Bronchial epithelial cell (primary cell): ENCODE results near the gene UPP2. TPM values are rescaled to one million over a fixed set of nuclear protein-coding genes. Genes with fewer than 3 reads are reported as not detected.
A peak's percentile ranks its signal among the peaks of the same experiment; 100 is the strongest.

Experiments
- DNase-seq: peaks from one replicate; pipeline ENCODE4 v3.0.0-alpha.2; 2010; ENCODE audit warnings: low read depth
- FAIRE-seq: peaks from 2 replicates; lab custom pipeline; 2011; peaks lifted over from hg19 to GRCh38; lab: Jason Lieb, UNC
- H3K27me3 ChIP-seq: 2 replicates; pipeline ENCODE4 v1.5.1; 2011; ENCODE audit warnings: low read length; ENCODE audit not compliant: control insufficient read depth, insufficient read depth
- H3K36me3 ChIP-seq: 2 replicates; pipeline ENCODE4 v1.5.1; 2011; ENCODE audit warnings: low read length; ENCODE audit not compliant: control insufficient read depth, insufficient read depth
- H3K4me3 ChIP-seq: 2 replicates; pipeline ENCODE4 v1.5.1; 2011; ENCODE audit warnings: mild to moderate bottlenecking, low read depth, low read length, control low read depth
- total RNA-seq: library from RNA; depleted of rRNA; stranded (reverse); fragments of >200 nt; gene quantifications from 2 replicates; pipeline ENCODE4 v1.2.1, GENCODE V29; 2014
- TF ChIP-seq, protein P1 (sequence below): IDR thresholded peaks from 2 replicates; pipeline ENCODE4 v1.5.1; 2011; ENCODE audit warnings: mild to moderate bottlenecking, moderate library complexity, low read length, control low read depth, inconsistent platforms; ENCODE audit not compliant: insufficient read depth, severe bottlenecking

The UPP2 gene
- total RNA-seq, 1 donor from 2014 or later, result not detected

DNA sequence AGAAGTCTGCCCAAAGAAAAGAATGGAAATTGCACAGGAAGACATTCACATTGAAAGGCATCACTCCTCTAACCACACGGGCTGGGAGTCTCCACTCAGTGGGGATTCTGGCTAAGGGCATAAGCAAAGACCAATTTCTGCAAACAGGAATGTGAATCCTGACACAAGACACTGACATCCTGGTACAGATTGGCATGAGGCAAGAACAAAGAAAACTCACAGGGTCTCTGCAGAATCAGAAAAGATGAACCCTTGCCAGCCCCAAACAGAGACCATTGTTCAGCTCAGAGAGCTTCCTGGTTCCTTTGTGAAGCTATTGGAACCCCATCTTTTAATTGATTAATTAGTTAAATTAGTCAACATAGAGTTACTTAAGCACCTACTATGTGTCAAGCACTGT is 82.3 kb downstream of the UPP2 start:
- TF ChIP-seq, protein P1, sequence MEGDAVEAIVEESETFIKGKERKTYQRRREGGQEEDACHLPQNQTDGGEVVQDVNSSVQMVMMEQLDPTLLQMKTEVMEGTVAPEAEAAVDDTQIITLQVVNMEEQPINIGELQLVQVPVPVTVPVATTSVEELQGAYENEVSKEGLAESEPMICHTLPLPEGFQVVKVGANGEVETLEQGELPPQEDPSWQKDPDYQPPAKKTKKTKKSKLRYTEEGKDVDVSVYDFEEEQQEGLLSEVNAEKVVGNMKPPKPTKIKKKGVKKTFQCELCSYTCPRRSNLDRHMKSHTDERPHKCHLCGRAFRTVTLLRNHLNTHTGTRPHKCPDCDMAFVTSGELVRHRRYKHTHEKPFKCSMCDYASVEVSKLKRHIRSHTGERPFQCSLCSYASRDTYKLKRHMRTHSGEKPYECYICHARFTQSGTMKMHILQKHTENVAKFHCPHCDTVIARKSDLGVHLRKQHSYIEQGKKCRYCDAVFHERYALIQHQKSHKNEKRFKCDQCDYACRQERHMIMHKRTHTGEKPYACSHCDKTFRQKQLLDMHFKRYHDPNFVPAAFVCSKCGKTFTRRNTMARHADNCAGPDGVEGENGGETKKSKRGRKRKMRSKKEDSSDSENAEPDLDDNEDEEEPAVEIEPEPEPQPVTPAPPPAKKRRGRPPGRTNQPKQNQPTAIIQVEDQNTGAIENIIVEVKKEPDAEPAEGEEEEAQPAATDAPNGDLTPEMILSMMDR, result no peak
- Histone ChIP-seq H3K4me3 (no peak overlapping the region), H3K27me3 (peaks cover 5% of the 10 kb centered on the region), H3K36me3 (no peaks in the 10 kb centered on the region)
- DNase-seq (no peak), FAIRE-seq (peak; percentile 7)

DNA sequence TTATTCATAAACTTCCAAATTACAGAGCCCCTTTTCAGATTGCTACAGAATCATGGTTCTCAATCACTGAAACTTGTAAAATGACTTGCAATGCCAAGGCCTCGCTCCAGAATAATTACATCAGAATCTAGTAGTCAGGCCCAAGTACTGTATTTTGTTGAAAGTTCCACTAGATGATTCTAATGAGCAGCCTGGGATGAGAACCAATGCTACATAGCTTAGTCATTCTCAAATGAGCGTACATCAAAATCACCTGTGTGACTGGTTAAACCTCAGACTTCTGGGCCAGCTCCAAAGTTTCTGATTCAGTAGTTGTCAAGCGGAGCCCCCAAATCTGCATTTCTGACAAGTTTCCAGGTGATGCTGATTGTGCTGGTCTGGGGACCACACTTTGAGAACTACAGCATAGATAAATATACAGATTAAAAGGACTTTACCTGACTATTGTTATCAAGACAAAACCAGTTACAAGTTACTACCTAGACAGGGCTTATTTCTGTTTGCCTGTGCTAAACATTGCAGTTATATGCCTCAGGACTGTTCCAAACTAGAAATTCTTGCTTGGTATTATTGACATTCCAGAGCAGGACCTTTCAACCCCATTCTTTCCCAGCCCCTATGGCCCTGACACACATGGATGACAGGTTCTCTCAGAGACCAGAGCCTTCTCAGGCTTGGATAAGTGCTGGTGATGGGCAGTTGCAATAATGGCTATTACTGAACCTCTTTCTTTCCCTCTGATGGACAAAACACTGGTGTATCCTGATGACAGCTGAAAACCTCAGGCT is 83.1 kb downstream of the UPP2 start:
- TF ChIP-seq, protein P1, result no peak
- no peak for FAIRE-seq
- H3K36me3 ChIP-seq, result no peaks in the 10 kb centered on the region

More for the DNA sequence above, 83.1 kb downstream of the UPP2 start:
- Histone ChIP-seq H3K4me3 (no peak overlapping the region), H3K27me3 (peaks cover 5% of the 10 kb centered on the region)
- DNase-seq, result peak; percentile 43

Other genes starting within 250 kb of the UPP2 start
- gene ACVR1, start 225.5 kb upstream of the UPP2 start, total RNA-seq, result 17.1 and 17.3 TPM in 2 replicates